Measurements from ENCODE around the gene SPATA46. TPM values are rescaled to one million over a fixed set of nuclear protein-coding genes. Genes with fewer than 3 reads are reported as not detected.

Gene SPATA46
- total RNA-seq, 1 experiment from 2014 or later: not detected

DNA sequence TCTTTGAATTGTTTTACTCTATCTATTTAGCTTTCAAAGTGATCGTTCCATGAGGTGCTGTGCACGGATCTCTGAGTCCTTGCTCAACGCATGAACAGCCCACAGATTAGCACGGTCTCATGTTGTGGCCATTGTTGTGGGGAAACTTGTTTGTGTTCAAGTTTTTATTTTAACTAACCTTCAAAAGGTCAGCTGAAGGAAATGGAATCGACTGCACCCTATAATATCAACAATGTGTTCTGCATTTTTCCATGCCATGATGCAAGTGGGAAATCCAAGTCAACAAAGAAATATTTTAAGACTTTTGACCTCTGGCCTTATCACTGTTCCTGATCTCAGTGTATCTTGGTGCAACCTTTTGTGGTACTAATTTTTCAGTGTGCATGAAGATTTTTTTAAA is 29.1 kb upstream of the SPATA46 start:
- Histone ChIP-seq H3K79me2 (ENCODE audit: insufficient read depth, low read length) (no peaks in the 10 kb centered on the region), H3K27me3 (ENCODE audit: insufficient read depth, low read length) (no peaks in the 10 kb centered on the region), H3K27ac (ENCODE audit: low read depth, low read length) (no peak overlapping the region), H2AFZ (ENCODE audit: low read depth, low read length, poor library complexity, severe bottlenecking) (peak overlapping the region; percentile 13), H3K9me2 (ENCODE audit: insufficient read depth) (no peaks in the 10 kb centered on the region), H3K36me3 (ENCODE audit: control insufficient read depth in 1 of 2, insufficient read depth in 2 of 2, low read length in 2 of 2) (no peaks in the 10 kb centered on the region), H3K9ac (ENCODE audit: low read length) (no peak overlapping the region), H3K9me3 (ENCODE audit: control insufficient read depth in 1 of 2, insufficient read depth in 1 of 2, low read depth in 1 of 2, low read length in 2 of 2) (no peaks in the 10 kb centered on the region), H3K4me1 (ENCODE audit: control insufficient read depth in 1 of 2, insufficient read depth in 2 of 2, low read length in 2 of 2) (peaks cover 5 to 8% of the 10 kb centered on the region in 2 experiments), H4K20me1 (ENCODE audit: insufficient read depth) (no peaks in the 10 kb centered on the region), H3K4me3 (replicated peaks in 1 of 2; ENCODE audit: low read depth in 1 of 2, low read length in 2 of 2) (no peak overlapping the region), H3K4me2 (ENCODE audit: low read length) (no peak overlapping the region)
- TF ChIP-seq SP1 (IDR thresholded peaks at IDR 0.05; ENCODE audit: low read depth) (no peak), FOSL1 (IDR thresholded peaks at IDR 0.05; ENCODE audit: low read depth) (no peak), EZH2 (IDR thresholded peaks at IDR 0.05) (no peak), TCF7L2 (IDR thresholded peaks at IDR 0.05; ENCODE audit: borderline replicate concordance, extremely low read depth, insufficient read depth, insufficient read length) (no peak), JUND (IDR thresholded peaks at IDR 0.05) (no peak), RAD21 (IDR thresholded peaks at IDR 0.05; ENCODE audit: low read depth) (no peak), POLR2A (IDR thresholded peaks at IDR 0.05; ENCODE audit: borderline replicate concordance, extremely low read depth, insufficient read depth, insufficient read length) (no peak), ELF1 (IDR thresholded peaks at IDR 0.05; ENCODE audit: borderline replicate concordance, low read depth) (no peak), SIN3A (IDR thresholded peaks at IDR 0.05; ENCODE audit: low read depth) (no peak), POLR2AphosphoS5 (IDR thresholded peaks at IDR 0.05; ENCODE audit: low read depth, low read length) (no peak), YY1 (IDR thresholded peaks at IDR 0.05; ENCODE audit: extremely low read depth, insufficient replicate concordance, low read depth, low read length) (no peak), ZFX (IDR thresholded peaks at IDR 0.05) (no peak), SRF (IDR thresholded peaks at IDR 0.05; ENCODE audit: low read depth) (no peak), CBX3 (IDR thresholded peaks at IDR 0.05; ENCODE audit: low read depth) (no peak), EZH2phosphoT487 (IDR thresholded peaks at IDR 0.05; ENCODE audit: borderline replicate concordance) (no peak)
- TF ChIP-seq, protein P1, sequence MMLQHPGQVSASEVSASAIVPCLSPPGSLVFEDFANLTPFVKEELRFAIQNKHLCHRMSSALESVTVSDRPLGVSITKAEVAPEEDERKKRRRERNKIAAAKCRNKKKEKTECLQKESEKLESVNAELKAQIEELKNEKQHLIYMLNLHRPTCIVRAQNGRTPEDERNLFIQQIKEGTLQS (IDR thresholded peaks at IDR 0.05): no peak
- TF ChIP-seq, protein P2, sequence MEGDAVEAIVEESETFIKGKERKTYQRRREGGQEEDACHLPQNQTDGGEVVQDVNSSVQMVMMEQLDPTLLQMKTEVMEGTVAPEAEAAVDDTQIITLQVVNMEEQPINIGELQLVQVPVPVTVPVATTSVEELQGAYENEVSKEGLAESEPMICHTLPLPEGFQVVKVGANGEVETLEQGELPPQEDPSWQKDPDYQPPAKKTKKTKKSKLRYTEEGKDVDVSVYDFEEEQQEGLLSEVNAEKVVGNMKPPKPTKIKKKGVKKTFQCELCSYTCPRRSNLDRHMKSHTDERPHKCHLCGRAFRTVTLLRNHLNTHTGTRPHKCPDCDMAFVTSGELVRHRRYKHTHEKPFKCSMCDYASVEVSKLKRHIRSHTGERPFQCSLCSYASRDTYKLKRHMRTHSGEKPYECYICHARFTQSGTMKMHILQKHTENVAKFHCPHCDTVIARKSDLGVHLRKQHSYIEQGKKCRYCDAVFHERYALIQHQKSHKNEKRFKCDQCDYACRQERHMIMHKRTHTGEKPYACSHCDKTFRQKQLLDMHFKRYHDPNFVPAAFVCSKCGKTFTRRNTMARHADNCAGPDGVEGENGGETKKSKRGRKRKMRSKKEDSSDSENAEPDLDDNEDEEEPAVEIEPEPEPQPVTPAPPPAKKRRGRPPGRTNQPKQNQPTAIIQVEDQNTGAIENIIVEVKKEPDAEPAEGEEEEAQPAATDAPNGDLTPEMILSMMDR (IDR thresholded peaks at IDR 0.05 in 2 of 3, conservative IDR thresholded peaks at IDR 0.05 in 1 of 3; ENCODE audit: borderline replicate concordance in 1 of 3, insufficient read depth in 1 of 3, low read depth in 2 of 3, low read length in 2 of 3): no peak
- TF ChIP-seq, protein P3, sequence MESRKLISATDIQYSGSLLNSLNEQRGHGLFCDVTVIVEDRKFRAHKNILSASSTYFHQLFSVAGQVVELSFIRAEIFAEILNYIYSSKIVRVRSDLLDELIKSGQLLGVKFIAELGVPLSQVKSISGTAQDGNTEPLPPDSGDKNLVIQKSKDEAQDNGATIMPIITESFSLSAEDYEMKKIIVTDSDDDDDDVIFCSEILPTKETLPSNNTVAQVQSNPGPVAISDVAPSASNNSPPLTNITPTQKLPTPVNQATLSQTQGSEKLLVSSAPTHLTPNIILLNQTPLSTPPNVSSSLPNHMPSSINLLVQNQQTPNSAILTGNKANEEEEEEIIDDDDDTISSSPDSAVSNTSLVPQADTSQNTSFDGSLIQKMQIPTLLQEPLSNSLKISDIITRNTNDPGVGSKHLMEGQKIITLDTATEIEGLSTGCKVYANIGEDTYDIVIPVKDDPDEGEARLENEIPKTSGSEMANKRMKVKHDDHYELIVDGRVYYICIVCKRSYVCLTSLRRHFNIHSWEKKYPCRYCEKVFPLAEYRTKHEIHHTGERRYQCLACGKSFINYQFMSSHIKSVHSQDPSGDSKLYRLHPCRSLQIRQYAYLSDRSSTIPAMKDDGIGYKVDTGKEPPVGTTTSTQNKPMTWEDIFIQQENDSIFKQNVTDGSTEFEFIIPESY (IDR thresholded peaks at IDR 0.05; ENCODE audit: extremely low read depth, insufficient replicate concordance, low read length): no peak
- TF ChIP-seq, protein P4, sequence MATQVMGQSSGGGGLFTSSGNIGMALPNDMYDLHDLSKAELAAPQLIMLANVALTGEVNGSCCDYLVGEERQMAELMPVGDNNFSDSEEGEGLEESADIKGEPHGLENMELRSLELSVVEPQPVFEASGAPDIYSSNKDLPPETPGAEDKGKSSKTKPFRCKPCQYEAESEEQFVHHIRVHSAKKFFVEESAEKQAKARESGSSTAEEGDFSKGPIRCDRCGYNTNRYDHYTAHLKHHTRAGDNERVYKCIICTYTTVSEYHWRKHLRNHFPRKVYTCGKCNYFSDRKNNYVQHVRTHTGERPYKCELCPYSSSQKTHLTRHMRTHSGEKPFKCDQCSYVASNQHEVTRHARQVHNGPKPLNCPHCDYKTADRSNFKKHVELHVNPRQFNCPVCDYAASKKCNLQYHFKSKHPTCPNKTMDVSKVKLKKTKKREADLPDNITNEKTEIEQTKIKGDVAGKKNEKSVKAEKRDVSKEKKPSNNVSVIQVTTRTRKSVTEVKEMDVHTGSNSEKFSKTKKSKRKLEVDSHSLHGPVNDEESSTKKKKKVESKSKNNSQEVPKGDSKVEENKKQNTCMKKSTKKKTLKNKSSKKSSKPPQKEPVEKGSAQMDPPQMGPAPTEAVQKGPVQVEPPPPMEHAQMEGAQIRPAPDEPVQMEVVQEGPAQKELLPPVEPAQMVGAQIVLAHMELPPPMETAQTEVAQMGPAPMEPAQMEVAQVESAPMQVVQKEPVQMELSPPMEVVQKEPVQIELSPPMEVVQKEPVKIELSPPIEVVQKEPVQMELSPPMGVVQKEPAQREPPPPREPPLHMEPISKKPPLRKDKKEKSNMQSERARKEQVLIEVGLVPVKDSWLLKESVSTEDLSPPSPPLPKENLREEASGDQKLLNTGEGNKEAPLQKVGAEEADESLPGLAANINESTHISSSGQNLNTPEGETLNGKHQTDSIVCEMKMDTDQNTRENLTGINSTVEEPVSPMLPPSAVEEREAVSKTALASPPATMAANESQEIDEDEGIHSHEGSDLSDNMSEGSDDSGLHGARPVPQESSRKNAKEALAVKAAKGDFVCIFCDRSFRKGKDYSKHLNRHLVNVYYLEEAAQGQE (IDR thresholded peaks at IDR 0.05; ENCODE audit: low read depth): no peak
- intact Hi-C loops (cut with micrococcal nuclease): no loop called here
- ATAC-seq: no peak
- ChIA-PET RAD21 (ENCODE audit: low non-redundant PET in 1 of 2, low total read pairs in 2 of 2, uncharacterized antibody in 2 of 2, unreplicated experiment in 2 of 2) (no interaction called here), CTCF (no interaction called here), POLR2A (no interaction called here)
- BruUV-seq (replicated peaks): no TSS peak
- no peak for DNase-seq (ENCODE audit: low read depth, low spot score)

All from HCT116 (cell line).